HepG2 (cell line): ENCODE measurements around the gene DNAJC12.

Experiments
- ATM ChIP-seq: fragments of 450-650 bp; IDR thresholded peaks from 2 replicates; pipeline ENCODE4 v1.7.1; 2017; ENCODE audit warnings: mild to moderate bottlenecking, borderline replicate concordance
- FOXM1 ChIP-seq: sonication (generic); formaldehyde crosslinking; IDR thresholded peaks from 2 replicates; pipeline ENCODE4 v1.5.0; 2020; ENCODE audit warnings: missing genetic modification reagents
- PAWR ChIP-seq: sonication (generic); formaldehyde crosslinking; IDR thresholded peaks from 2 replicates; pipeline ENCODE4 v1.4.0; 2020; ENCODE audit warnings: missing genetic modification reagents, mild to moderate bottlenecking, borderline replicate concordance
- SMAD3 ChIP-seq: sonication (generic); formaldehyde crosslinking; IDR thresholded peaks from 2 replicates; pipeline ENCODE4 v1.4.0; 2020; ENCODE audit warnings: missing genetic modification reagents
- TAF1 ChIP-seq: sonication (generic); formaldehyde crosslinking; IDR thresholded peaks from 2 replicates; pipeline ENCODE4 v1.4.0; 2020; ENCODE audit warnings: missing genetic modification reagents
- ZNF652 ChIP-seq: IDR thresholded peaks from 2 replicates; pipeline ENCODE4 v1.6.1; 2016; ENCODE audit warnings: low read depth, borderline replicate concordance
- ZNF792 ChIP-seq: IDR thresholded peaks from 2 replicates; pipeline ENCODE4 v1.6.1; 2016
- ZNF850 ChIP-seq: sonication (generic); formaldehyde crosslinking; conservative IDR thresholded peaks from 2 replicates; pipeline ENCODE4 v1.9.0; 2021; ENCODE audit warnings: mild to moderate bottlenecking, missing genetic modification reagents
- TF ChIP-seq, protein P1 (sequence below): sonication (generic); formaldehyde crosslinking; IDR thresholded peaks from 2 replicates; pipeline ENCODE4 v1.4.0; 2020; ENCODE audit warnings: mild to moderate bottlenecking, missing genetic modification reagents
- TF ChIP-seq, protein P2 (sequence below): sonication (generic); formaldehyde crosslinking; IDR thresholded peaks from 2 replicates; pipeline ENCODE4 v1.4.0; 2020; ENCODE audit warnings: missing genetic modification reagents, borderline replicate concordance

DNA sequence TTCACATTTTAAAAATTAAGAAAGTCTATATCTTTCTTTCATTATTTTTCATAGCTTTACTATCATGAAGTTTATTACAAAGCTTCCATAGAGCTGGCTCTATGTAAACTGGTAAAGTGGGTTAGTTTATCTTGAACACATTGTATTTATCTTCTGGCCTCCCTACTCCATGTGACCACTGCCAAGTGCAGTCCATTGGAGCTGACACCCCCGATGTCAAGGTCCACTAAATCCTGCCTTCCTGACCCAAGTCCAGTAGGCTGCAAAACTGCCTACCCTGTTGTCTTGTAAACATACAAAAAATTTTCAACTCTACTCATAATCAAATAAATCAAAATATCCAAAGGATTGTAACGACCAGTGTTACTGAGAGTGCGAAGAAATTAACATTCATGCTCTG lies 10.2 kb downstream of the DNAJC12 start:
- TF ChIP-seq TAF1 (CRISPR knock-in tag) (no peak), ZNF792 (no peak), SMAD3 (CRISPR knock-in tag) (no peak), FOXM1 (CRISPR knock-in tag) (no peak), PAWR (no peak), ATM (no peak), ZNF850 (CRISPR knock-in tag) (no peak), ZNF652 (CRISPR knock-in tag) (no peak)
- TF ChIP-seq, protein P1, sequence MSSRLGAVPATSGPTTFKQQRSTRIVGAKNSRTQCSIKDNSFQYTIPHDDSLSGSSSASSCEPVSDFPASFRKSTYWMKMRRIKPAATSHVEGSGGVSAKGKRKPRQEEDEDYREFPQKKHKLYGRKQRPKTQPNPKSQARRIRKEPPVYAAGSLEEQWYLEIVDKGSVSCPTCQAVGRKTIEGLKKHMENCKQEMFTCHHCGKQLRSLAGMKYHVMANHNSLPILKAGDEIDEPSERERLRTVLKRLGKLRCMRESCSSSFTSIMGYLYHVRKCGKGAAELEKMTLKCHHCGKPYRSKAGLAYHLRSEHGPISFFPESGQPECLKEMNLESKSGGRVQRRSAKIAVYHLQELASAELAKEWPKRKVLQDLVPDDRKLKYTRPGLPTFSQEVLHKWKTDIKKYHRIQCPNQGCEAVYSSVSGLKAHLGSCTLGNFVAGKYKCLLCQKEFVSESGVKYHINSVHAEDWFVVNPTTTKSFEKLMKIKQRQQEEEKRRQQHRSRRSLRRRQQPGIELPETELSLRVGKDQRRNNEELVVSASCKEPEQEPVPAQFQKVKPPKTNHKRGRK (CRISPR knock-in tag) = no peak
- TF ChIP-seq, protein P2, sequence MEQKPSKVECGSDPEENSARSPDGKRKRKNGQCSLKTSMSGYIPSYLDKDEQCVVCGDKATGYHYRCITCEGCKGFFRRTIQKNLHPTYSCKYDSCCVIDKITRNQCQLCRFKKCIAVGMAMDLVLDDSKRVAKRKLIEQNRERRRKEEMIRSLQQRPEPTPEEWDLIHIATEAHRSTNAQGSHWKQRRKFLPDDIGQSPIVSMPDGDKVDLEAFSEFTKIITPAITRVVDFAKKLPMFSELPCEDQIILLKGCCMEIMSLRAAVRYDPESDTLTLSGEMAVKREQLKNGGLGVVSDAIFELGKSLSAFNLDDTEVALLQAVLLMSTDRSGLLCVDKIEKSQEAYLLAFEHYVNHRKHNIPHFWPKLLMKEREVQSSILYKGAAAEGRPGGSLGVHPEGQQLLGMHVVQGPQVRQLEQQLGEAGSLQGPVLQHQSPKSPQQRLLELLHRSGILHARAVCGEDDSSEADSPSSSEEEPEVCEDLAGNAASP (CRISPR knock-in tag) = no peak
